ENCODE results near the gene FTO. TPM values are rescaled to one million over a fixed set of nuclear protein-coding genes. Genes with fewer than 3 reads are reported as not detected.

The FTO gene
- total RNA-seq, 1 donor from 2014 or later, result 79.2 TPM

DNA sequence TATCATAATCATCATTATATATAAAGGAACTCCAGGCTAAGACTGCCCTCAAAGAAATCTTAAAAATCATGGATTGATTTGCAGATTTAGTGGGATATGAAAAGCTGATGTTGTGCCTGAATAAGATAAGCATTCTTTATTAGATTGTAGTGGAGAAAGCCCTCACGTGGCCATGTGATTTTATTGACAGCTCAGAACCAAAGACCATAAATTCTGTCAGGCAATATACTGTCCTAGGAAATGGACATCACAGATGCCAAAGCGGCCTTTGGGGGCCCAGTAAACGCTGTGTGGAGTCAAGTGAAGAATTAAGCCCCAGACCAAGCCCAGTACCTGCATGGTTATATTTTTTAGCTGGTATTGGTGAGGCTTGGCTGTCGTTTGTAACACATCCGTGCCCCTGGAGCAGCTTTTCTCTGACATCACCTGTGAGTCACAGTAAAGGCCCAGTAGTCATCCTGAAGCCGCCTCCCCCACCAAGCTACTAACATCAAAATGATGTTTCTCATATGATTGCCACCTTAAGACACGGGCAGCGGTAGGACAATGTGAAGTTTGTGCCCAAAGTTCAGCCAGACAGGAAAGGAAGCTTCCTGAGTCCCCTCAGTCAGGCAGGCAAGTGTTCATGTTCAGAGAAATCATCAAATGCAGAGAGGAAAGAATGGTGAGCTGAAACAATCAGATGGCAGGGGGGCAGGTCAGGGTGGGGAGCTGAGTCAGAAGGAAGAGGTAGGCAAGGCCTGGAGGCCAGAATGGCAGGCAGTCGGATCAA, 373.3 kb downstream of the FTO start:
- no peak for DNase-seq (ENCODE audit: low spot score)

DNA sequence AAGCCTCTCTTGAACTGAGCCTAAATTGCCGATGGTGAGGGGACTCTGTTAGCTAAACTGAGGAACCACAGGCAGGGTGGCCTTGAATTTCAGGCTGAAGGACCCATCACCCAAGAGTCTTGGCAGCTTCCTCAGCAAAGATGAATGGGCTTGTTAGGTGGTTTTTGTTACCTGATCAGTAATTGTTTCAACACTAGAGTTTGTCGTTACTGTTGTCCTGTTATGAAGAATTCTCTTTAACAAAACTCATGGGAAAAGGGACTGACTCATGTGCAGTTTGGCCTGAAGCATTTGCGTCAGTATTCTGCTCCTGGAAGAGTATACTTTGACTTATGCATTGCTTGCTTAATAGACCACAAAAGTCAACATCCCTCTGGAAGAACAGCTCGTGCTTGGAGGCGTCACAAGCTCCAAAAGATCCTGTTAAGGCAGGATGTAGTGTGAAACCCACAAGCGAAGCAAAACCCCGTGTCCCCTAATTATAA, 376.6 kb downstream of the FTO start:
- DNase-seq (ENCODE audit: low spot score), result no peak

DNA sequence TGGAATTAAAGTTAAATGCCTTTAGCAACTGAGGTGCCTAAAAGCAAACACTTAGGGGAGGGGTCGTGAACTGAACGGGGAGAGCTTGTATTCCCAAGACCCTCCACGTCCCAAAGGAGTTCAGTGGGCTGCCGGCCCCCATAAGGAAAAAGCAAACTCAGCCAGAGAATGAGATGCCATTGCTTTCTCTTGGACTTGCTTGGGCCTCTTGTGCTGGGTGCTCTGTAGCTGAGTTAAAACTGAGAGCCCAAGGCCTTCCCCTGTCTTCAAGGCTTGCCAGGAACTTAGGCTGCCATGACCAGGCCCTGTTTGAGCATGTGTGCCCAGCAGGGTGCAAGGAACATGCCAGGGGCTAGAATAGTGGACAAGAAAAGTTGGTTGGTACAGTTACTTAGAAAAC, 382.8 kb downstream of the FTO start:
- no peak for DNase-seq (ENCODE audit: low spot score)

DNA sequence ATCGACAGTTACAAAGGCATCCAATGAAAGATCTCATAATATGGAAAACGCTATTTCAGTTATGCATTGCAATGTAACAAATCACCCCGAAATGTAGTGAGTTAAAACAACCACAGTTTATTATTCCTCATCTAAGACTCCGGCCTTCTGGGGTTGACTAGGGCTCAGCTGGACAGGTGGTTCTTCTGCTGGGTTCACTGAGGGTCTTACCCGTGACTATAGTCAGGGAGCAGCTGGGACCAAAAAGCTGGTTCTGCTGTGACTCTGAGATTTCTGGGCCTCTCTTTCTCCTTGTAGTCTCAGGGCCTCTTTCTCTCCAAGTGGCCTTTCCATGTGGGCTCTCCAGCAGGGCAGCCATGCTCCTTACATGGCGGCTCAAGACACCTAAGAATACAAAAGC, 386.6 kb downstream of the FTO start:
- DNase-seq (ENCODE audit: low spot score), result no peak

DNA sequence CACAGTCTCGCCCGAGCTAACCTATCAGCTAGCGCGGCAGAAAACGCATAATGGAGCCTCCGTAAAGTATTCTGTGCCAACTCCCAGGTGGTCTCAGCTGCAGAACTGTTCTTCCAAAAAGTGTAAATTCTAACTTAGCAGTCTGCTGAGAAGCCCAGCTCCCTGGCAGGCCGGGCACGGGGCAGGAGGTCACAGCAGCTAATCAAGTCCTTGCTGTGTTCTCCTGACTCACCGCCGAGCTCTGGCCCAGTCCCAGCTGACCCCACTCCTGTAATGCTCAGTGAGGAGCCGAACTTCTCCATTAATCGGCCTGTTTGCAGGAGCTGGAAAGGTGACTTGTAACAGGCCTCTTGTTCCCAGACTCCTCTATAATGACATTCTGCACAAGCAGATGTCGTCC, 389.3 kb downstream of the FTO start:
- DNase-seq (ENCODE audit: low spot score), result no peak

DNA sequence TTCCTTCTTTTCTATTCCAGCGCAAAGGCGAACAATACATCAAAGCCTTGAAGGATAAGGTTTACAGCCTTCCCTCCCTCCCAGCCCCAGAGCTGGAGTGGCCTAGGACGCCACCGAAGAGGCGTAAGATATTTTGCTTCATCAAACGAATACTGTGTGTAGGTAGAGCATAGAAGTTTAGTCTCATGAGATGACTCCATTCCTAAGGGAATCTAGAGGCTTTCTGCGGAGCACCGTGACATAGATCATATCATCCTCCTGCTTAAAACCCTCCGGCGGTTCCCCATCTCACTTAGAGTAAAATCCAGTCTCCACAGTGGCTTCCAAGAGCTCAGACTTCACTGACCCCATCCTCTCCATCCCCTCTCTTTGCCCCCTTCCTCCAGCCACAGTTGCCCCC, 390.7 kb downstream of the FTO start:
- no peak for DNase-seq (ENCODE audit: low spot score)

DNA sequence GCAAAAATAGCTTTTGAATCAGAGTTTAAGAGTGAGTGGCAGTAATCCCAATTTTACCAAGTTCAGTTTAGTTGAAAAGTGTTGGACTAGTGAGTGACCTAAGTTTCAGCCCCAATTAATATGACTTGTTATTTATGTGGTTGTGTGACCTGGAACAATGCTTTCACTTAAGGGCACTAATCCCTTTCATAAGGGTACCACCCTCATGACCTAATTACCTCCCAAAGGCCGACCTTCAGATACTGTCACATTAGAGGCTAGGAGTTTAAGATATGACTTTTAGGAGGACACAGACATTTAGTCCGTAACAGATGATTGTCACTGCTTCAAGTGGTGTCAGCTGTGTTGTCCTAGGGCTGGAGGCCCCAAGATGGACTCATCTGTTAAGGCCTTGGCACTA, 392.7 kb downstream of the FTO start:
- DNase-seq (ENCODE audit: low spot score), result no peak

DNA sequence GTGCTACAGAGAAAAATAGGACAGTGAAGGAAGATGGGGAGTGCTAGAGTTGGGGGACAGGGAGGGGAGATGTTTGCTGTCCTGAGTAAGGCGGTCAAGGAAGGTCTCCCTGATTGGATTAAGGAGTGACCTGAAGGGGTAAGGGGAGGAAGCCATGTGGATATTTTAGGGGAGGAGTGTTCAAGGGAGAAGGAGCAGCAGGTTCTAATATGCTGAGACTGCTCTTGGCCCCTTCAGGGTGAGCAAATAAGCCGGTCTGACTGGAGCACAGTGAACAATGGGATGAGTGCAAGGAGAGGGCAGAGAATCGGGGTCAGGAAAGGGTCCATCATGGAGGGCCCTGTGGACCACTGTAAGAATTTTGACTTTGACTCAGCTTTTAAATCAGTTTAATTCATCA, 393.8 kb downstream of the FTO start:
- no peak for DNase-seq (ENCODE audit: low spot score)

DNA sequence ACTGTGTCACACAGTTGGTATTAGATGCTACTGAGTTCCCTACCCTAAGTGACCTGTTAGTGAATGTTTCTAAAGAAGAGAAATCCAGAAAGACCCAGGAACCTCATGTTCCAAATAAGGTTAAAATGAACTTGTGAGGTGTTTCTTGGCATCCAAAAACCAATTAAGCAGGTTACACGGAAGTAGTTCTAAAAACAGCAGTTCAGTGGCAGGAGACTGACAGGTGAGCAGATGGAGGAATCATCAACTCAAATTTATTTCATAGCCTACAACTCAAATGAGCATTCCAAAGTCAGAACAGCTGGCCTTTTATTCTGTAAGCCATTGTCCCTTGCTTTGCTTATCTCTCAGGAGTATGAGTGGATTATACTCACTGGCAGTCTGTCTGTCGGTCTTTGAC, 394.3 kb downstream of the FTO start:
- no peak for DNase-seq (ENCODE audit: low spot score)

DNA sequence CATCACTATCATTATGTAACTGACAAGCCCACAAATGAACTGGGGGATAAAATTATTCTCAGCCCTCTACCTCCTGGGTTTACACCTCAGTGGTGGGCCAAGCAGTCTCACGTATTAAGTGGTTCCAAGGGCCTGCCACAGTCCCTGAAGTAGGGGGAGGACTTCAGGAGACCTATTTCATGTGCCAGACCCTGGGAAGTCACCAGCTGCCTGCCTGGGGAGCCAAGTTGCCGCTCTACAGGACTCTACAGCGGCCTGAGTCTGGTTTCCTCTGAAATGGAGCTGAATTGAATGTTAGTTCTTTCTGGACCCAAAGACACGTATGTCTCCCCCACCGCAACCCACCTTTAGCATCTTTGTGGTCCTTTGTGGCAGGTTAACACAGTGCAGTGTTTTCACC, 395.7 kb downstream of the FTO start:
- no peak for DNase-seq (ENCODE audit: low spot score)

DNA sequence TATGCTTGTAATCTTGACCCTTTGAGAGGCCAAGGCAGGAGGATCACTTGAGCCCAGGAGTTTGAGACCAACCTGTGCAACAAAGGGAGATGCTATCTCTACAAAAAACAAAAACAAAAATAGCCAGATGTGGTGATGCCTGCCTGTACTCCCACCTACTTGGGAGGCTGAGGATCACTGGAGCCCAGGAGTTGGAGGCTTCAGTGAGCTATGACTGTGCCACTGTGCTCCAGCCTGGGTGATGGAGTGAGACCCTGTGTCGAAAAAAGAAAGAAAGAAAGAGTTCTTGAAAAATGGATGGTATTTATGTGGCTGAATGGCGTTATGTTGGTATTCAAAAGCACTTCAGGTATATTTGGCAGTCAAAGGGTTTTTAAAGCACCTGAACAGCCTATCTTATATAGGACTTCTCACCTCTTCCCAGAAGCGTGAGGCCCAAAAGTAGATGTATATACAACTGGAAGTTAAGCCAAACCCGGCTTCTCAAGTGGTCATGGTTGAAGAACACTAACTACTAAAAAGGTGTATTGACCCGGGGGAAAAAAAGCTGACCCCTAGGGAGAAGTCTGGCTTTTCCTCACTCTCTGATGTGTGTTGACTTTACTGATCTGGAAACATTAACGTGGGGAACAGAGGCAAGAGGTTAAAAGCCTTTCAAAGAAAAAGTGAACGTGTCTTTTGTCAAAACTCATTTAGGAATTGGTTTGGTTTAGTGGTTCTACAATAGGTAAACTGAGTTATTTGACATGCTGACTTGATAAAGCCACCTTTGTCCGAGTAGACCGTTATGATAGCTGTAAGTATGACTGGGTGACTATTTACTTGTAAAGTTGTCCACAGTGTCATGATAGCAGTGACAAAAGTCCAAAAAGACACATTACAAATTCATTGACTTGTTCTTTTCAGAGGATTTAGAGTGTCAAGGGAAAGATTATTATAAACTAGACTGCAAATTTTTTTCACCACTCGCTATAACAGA, 399.2 kb downstream of the FTO start:
- DNase-seq (ENCODE audit: low spot score), result no peak

DNA sequence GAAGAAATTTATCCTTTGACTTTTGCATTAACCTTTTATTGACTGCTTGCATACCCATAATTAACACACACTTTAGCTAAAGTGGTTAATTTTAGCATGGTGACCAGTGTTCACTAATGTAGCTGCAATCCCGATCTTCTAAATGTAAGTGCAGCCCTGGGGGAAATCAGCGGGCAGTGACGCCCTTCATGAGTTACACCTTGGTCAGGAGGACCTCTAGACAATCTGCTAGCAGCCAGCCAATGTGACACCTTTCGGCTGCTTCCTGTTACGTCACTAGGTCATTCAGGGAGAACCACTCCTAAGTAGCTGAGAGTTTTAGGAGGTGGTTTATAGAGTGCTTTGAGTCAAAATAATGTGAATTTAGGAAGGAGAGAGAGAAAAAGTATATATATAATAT, 402.1 kb downstream of the FTO start:
- no peak for DNase-seq (ENCODE audit: low spot score)

DNA sequence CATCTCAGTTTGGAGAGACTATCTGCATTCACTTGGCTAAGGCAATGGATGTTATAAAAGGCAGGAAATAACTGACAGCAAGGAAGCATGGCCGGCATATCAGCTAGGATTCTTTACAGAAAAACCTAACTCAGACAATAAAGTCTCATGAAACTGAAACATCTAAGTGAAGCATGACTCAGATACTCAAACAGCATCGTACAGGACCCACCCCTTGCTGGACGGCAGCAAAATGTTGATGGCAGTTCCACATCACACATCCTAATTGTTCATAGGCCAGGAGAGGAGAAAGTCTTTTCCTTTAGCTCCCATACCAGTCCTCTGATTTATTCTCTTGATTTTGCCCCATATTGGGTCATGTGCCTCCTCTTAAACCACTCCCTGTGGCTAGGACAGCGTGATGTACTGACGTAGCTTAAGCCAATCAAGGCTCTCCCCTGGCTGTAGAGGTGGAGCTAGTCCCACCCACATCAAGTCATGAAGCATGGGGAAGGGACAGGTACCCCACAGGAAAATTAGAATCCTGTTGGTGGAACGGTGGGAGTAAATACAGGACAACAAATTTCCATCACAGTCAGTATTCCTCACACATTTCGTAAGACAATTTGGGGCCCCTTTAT, 403.7 kb downstream of the FTO start:
- no peak for DNase-seq (ENCODE audit: low spot score)

DNA sequence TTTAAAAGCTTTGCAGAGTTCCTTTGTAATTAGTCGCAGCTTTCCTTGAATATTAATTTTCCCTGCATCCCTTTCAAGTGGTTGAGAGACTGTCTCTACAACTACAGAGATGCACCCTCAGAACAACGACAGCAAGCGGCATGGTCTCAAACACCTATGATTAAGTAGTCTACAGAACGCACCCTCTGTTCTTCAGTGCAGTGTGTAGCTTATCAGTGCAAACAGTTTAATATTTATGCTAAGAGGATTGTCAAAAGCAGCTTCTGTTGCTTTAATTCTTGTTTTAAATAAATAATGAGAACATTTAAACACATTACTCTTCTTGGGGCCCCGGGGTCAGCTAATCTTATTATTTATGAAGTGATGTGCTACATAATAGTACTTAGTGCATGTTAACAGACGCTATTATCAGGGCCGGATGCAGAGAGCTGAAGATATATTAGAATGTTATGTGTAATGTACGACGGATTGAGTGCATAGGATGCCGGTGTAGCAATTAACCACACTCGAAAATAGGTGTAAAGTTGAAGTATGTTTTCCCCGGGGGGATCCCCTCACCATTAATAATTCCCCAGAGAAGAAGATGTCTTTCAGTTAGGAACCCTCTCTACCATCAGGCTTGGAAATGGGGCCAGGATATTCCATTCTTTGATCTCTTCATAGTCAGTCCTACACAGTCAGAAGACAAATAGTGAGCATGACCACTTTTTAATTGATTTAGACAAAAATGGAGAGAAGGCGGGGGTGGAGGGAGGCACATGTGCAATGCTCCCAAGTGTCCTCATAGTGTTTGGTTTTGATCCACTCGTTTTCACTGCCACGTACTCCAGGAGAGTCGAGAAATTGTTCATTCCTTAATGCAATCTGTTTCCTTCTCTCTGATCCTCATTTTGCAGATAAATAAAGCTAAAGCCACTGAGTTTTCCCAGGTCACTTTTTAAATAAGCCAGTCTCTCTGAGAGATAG, 406.3 kb downstream of the FTO start:
- no peak for DNase-seq (ENCODE audit: low spot score)

DNA sequence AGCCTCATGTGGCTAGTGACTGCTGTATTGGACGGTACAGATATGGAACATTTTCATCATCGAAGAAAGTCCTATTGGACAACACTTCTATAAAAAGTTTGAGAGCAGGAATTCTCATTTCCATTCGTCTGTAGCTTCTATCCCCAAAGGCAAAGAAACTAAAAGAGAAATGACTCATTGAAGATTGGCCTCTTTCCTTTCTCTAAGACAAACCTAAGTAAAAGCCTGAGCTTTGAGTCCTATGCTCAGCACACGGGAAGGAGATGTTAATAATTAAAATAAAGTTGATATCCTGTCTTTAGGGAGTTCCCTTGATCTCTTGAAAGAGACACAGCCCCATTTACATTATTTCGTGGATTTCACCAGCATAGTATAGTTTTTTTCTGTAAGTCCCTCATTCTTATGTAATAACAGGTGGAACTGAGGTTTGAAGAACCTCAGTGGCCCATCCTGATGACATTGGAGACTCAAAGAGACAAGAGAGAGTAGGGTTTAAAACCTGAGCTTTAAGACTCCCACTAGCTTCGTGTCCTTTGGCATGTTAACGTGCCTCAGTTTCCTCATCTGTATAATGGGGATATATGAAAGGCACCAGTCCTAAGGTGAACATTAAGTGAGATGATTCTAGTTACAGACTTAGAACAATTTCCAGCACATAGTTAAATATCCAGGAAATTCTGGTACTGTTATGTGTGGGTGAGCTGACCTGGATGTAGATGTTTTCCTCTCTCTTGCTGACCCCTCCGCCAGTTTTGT, 408.7 kb downstream of the FTO start:
- no peak for DNase-seq (ENCODE audit: low spot score)

DNA sequence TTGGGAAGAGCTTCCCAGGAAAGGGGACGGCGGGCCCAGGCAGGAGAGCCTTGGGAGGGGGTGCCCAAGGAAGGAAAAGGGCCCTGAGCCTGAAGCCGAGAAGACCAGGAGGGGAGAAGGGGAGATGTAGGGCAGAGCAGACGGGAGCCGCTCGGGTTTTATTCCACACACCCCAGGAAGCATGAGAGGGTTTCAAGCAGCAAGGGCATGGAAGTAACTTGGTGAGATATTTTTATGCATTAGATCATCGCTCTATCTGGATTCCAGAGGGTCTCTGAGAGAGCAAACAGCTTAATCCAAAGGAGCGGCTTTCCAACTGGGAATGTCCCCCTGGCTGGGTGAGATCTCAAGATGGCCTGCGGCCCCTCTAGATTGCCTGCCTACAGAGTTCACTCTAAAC, 411.6 kb downstream of the FTO start:
- no peak for DNase-seq (ENCODE audit: low spot score)

DNA sequence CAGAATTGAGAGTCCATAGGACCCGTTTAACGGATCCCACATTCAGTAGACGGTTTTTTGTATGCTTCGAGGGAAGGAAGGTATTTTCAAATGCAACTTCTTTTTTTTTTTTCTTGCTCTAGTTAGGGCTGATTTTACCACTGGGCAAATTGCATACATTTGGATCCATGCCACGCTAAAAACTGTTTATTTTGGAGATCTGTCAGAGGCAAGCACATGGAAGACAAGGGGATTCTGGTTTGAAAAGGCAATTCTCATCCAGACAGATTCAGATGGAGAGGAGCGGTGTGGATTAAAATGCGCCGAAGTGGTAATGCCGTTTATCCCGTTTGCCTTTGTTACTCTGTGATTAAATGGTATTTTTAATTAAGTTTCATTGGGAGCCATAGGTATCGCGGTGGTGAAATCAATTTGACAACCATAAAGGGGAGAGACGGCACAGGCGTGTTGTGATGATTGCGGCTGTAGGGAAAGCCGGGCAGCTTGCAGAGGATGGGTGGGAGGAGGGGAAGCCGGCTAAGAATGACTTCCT, 412.2 kb downstream of the FTO start:
- DNase-seq (ENCODE audit: low spot score), result no peak

DNA sequence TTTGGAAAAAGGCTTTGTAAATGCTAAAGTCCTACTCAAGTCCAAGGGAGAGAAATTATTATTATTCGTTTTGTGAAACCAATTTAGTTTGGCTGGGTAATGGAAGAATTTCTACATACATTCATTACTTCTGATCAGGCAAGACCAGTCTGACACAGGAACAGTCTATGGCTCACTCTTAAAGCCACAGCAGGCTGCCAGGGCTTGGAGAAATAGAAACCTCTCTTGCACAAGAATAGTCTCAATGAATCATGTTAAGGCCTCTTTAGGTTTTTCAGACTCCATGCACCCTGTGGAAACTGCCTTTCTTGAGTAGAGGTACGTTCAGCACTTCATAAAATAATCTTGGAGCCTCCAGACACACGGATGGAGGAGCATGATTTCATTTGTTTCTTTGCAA, 414.9 kb downstream of the FTO start:
- DNase-seq (ENCODE audit: low spot score), result no peak

DNA sequence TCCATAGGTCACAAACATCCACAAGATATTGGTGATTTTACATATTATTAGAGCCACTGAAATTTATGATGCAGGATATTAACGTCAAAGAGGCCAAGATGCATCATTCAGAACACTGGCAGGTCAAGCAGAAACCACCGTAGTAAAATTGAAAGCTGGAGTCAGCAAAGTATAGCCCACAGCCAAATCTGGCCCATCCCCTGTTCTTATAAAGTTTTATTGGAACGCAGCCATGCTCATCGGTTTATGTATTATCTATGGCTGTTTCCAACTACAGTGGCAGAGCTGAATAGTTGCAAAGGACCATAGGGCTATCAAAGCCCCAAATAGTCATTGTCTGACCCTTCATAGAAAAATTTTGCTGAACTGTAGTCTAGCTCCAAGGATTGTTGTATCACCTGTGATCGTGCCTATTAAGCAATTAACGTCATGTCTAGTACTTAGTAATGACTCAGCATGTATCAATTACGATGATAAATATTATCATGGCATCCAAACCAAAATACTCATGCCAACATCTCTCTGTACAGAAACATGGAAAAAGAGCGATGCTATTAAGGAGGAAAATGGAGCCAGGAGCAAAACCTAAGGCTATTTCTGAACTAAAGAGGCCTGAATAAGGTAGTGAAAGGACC, 417.0 kb downstream of the FTO start:
- DNase-seq (ENCODE audit: low spot score), result no peak

Data from mucosa of gallbladder (tissue), 1 donor.